NCI-H2081 (cell line): ENCODE results near the gene PLPPR4.
A peak's percentile ranks its signal among the peaks of the same experiment; 100 is the strongest.
"Not testable (repeated sequence)": the region's sequence is repeated elsewhere in the genome, so short reads cannot be mapped to it uniquely, and the experiment has no call there.

Experiments
- DNase-seq, 2 experiments: peaks; one replicate each; lab custom pipeline; 2025; lab: John Stamatoyannopoulos, UW

Gene PLPPR4, protein sequence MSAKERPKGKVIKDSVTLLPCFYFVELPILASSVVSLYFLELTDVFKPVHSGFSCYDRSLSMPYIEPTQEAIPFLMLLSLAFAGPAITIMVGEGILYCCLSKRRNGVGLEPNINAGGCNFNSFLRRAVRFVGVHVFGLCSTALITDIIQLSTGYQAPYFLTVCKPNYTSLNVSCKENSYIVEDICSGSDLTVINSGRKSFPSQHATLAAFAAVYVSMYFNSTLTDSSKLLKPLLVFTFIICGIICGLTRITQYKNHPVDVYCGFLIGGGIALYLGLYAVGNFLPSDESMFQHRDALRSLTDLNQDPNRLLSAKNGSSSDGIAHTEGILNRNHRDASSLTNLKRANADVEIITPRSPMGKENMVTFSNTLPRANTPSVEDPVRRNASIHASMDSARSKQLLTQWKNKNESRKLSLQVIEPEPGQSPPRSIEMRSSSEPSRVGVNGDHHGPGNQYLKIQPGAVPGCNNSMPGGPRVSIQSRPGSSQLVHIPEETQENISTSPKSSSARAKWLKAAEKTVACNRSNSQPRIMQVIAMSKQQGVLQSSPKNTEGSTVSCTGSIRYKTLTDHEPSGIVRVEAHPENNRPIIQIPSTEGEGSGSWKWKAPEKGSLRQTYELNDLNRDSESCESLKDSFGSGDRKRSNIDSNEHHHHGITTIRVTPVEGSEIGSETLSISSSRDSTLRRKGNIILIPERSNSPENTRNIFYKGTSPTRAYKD

GRCh38 chr1:99264201-99265021 lies at the start of gene PLPPR4:
TSS of gene PLPPR4 (plus strand) at chr1:99264492. CDS start at chr1:99264594, 102 bp downstream.
- DNase-seq, result peak in 1 of 2 experiments; percentile 17

DNA sequence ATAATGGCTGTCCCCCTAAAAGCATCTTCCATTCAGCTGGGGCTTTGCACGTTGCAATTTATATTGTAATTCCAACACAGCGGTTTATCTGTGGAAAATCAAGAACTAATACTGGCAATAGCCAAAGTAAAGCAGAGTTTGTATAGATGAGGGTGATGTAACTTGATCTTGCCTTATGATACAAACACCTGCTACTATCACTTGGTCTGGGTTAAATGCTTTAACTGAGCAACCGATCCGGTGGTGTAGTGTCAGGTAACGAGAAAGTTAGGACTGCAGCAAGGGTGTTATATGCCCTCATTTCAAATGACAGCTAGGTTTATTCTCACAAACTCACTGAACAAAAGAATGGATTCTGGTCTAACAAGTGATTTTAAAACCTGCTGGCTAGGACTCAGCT lies 47.3 kb upstream of the PLPPR4 start:
- DNase-seq, result no peak

- DNase-seq, result no peak
These were observed 46.7 kb upstream of the PLPPR4 start for GRCh38 chr1:99217599-99217998.

GRCh38 chr1:99218572-99218971 lies 45.7 kb upstream of the PLPPR4 start:
- DNase-seq, result no peak

DNA sequence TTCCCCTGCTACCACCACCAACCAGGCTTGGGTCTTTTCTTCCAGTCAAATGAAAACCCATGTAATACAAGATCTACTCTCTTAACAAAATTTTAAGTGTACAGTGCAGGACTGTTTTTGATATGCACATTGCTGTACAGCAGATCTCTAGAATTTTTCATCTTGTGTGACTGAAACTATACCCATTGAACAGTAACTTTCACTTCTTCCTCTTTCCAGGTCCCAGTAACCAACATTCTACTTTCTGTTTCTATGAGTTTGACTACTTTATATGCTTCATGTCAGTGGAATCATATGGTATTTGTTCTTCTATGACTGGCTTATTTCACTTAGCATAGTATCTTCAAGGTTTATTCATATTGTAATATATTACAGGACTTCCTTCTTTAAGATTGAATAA lies 45.3 kb upstream of the PLPPR4 start:
- DNase-seq, result no peak

DNA sequence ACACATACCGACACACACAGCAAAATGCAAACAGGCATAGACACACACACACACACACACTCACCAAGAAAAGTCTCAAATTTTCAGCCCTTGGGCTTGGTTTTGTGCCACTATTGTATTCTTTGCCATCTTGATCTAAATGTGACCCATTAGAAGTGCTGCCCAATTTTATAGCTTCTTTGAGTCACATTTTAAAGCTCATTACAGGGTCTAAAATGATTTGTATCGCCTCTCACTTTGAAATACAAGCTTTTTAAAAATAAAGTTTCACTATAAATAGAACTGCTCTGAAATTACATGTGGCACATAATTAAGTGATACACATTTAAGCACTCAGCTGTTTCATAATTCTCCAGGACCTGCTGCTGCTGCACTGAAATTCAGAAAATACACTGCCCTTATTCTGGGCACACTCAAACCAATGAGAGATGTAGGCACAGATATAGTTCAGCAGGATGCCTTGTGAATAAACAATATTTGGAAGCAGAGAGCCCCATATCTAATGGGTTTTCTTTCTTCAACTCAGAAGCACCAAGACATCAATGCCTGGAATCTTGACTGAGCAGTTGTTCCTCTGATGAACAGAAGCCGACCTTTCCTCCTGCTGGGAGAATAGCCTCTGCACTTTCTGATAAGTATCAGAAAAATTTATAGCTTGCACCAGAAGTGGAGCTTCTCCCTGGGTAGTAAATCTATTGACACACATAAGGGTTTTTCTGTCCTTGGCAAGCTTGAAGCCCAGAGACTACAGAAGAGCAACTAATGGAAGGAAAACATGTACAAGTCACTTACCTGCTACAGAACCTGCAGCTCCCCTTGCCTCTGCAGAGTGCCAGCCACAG lies 37.0 kb upstream of the PLPPR4 start:
- DNase-seq, result no peak

GRCh38 chr1:99228153-99228552 lies 36.1 kb upstream of the PLPPR4 start:
- DNase-seq, result no peak

DNA sequence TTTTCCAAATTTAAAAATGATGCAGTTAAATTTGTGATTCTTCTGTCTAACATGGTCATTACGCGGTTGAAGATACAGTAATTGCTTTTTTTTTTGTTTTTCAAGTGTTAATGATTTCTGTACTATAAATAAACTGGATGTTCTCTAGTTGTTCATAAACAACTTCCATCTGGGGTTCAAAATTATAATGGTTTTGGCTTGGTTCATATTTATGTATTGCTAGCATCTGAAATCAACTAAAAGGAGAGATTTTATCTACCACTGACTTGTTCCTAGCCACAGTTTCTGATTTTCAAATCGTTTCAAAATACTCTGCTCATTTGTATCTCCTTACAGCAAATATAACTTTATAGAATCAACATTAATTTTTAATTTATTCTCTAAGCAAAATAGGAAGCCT lies 35.2 kb upstream of the PLPPR4 start:
- DNase-seq, result no peak

DNA sequence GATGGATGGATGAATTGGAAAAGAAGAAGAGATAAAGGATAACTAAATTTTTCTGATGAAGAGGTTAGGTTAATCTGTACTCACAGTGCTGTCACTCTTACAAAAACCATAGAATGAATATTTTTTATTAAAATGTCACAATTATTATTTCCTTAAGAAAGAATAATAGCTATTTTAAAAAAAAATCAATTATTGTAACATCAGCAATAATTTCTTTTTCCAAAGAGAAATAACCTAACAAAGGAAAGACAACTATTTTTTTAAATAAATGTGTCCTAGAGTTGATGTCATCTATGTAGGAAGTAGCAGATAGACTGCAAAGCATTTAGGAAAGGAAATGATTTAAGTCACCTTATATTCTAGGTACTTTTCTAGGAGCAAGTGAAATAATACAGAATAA lies 33.6 kb upstream of the PLPPR4 start:
- DNase-seq, result no peak

GRCh38 chr1:99232172-99232571 lies 32.1 kb upstream of the PLPPR4 start:
- no peak for DNase-seq

- DNase-seq, result no peak
These were observed 30.8 kb upstream of the PLPPR4 start for GRCh38 chr1:99233446-99233845.

- DNase-seq, result no peak
These were observed 27.5 kb upstream of the PLPPR4 start for GRCh38 chr1:99236756-99237155.

GRCh38 chr1:99239690-99240089 lies 24.6 kb upstream of the PLPPR4 start:
- no peak for DNase-seq

DNA sequence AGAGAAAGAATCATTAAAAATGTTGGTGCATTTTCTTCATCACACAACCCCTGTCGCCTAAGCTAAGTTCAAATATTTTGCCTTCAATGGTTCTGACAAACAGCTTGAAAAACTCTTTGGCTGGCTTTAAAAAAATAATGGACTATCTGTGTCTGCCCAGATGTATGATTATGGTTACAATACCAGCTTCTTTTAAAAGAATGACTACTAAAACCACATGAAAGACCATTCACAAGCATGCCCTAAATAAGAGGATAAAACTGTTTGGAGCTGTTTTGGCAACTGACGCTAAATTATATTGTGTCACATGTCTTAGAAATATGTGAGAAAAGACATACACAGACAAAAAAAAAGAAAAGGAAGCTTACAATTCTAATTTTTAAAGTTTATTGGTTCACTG lies 23.7 kb upstream of the PLPPR4 start:
- no peak for DNase-seq

- no peak for DNase-seq
These were observed 18.1 kb upstream of the PLPPR4 start for GRCh38 chr1:99246152-99246551.

GRCh38 chr1:99247199-99247598 lies 17.1 kb upstream of the PLPPR4 start:
- DNase-seq, result no peak

DNA sequence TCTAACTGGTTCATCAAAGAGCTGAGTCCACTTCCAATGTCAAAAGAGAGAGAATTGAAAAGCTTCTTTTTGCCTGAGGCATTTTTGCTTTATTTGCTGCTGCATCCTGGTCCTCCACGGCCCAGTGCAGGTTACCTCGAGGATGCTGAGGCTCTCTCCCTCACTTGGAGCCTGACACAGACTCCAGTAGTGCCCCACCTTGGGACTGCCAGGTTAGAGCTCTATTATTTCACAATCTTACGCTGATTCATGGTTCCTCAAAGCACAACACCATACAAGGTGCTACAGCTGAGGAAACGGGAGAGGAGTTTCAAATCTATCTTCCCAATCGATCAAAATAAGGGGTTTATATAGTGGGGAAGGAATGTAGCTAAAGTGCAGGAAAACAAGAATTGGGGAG lies 13.6 kb upstream of the PLPPR4 start:
- DNase-seq, result no peak

GRCh38 chr1:99251308-99251707 lies 13.0 kb upstream of the PLPPR4 start:
- no peak for DNase-seq

GRCh38 chr1:99252630-99253029 lies 11.7 kb upstream of the PLPPR4 start:
- no peak for DNase-seq

DNA sequence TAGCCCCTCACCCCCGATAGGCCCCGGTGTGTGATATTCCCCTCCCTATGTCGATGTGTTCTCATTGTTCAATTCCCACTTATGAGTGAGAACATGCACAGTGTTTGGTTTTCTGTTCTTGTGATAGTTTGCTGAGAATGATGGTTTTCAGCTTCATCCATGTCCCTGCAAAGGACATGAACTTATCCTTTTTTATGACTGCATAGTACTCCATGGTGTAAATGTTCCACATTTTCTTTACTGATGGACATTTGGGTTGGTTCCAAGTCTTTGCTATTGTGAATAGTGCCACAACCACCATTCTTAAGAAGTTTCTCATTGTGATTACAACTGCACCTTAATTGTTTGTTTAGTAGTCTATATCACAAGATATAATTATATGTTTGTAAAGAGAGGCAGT lies 3.9 kb upstream of the PLPPR4 start:
- DNase-seq, result not testable (repeated sequence)

DNA sequence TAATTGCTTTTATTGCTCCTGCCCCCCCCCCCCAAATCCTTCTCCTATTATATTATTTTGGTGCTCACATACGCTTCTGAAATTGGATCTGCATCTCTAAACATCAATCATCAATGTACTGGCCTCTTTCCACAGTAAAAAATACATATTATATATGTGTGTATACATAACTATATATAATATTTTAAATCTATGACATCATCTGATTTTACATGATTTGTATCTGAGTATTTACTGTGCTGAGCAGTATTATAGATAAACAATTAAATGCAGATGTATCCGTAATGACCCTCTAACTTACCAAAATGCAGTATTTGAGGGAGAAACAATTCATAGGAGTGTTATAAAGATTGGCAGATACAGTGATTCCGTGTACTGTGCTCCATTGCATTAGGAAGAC lies 832 bp downstream of the PLPPR4 start:
- no peak for DNase-seq

GRCh38 chr1:99266726-99267125 lies 2.4 kb downstream of the PLPPR4 start:
- no peak for DNase-seq
